HTERT RPE-1 (cell line): Measurements from ENCODE around the gene CTTNBP2NL.
"Not testable (repeated sequence)": the region's sequence is repeated elsewhere in the genome, so short reads cannot be mapped to it uniquely, and the experiment has no call there.

Source experiments
- in situ Hi-C: fragments of 300-500 bp; cut with MboI; formaldehyde crosslinking; loops from 4 replicates; pipeline ENCODE4 v1.14.3; 2020; ENCODE audit warnings: low sequenced_read_pairs

CTTNBP2NL gene

DNA sequence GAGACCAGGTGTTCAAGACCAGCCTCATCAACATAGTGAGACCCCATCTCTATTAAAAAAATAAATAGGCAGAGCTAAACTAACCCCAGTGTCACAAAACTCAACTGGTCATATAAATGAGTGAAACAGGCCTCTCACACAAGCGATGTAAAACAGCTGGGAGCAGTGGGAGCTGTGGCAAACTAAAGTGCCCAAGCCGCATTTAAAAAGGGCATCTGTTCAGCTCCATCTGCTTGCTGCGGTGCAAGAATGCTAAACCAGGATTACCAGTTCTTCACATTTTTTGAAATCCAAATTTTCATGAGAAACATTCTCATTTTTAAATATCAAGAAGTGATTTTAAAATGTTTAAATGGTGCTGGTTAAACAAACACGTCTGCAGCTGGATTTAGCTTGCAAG is 62.7 kb downstream of the CTTNBP2NL start:
- in situ Hi-C loops = no loop called here

DNA sequence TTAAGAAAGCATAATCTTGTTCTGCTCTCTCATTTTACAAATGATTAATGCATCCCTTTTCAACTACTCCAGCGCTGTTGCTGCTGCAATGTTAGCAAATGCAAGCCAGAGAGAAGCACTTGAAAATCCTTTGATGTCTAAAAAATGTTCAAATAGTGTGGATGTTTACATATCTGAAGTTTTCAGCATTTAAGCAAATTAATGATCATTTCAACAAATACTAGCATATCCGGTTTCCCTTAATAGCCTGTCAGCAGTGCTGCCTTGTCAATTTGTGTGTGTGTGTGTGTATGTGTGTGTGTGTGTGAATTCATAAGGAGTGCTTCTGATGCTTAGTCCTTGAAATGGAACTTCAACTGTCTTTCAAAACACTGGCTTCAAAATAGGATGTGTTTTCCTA is 64.6 kb downstream of the CTTNBP2NL start:
- in situ Hi-C loops = no loop called here

DNA sequence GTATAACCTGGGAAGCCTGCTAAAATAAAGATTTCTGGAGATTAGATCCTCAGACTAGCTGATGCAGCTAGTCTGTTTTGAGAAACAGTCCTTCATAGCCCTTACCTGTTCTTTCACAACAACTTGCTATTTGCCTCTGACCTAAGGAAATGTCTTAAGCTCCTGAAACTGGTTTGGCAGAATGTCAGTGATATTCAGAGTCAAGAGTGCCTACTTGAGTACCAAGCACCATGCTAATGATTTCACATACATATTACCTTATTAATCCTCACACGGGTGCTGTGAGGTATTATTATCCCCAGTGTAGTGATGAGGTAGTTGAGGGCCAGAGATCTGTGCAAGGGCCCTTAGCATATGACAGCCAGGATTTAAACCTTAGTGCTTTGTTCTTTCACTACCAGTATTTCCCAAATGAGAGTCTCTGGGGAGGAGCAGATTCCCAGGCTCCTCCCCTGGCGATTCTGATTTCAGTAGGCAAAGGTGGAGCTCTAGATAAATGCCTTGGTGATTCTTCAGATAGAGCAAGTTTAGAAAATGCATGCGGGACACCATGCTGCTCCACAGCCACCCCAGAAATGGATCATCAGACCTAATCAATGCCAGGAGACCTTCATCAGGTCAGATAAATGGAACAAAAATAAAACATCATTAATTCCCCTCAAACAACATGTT is 65.3 kb downstream of the CTTNBP2NL start:
- in situ Hi-C loops = no loop called here

DNA sequence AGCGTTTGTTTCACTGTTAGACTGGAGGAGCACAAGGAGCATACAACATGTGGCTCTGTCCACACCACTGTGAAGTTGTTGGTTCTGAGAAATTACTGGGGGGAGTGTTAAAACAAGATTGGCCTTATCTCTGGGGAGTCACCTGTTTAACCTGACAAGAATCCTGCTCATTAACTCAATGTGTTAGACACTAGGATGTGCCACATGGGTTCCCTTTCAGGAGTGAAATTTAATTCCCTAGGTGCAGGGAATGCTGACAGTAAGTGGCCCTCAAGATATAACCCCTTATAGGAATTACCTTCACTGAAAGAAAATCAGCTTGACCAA is 66.9 kb downstream of the CTTNBP2NL start:
- in situ Hi-C loops = no loop called here

DNA sequence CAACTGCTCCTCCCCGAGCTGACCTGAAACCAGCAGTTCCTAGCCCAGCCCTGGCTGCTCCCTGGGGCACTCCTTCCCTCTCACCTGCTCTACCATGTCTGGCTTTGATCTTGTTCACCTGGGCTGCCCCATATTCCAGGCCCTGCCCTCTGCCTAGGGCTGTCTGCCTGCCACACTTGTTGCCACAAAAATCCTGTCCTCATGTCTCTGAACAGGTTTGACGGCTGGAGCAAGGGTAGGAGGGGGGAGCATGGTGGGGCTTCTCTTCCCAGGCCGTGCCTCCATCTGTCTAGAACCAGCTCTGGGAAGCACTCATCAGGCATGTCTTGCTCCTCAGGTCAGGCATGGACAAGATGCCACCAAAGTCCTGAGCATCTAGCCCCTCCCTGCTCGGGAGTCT is 68.5 kb downstream of the CTTNBP2NL start:
- in situ Hi-C loops = no loop called here

DNA sequence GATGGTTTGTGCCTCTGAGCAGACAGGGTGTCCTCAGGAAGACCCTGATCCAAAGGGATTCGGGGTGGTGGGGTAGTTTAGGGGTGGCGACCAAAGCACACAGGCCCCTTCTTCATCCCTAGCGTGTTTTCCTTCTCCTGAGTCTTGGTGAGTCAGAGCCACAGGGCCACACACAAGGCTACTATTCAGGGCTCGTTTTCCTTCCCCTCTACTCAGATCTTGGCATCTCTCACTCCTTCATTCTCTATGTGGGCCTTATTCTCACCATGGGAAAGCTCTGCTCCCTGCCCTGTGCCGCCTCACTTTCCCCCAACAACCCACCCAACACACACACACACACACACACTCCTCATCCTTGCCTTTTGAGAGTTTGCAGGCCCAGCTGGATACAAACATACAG is 69.1 kb downstream of the CTTNBP2NL start:
- in situ Hi-C loops = no loop called here

DNA sequence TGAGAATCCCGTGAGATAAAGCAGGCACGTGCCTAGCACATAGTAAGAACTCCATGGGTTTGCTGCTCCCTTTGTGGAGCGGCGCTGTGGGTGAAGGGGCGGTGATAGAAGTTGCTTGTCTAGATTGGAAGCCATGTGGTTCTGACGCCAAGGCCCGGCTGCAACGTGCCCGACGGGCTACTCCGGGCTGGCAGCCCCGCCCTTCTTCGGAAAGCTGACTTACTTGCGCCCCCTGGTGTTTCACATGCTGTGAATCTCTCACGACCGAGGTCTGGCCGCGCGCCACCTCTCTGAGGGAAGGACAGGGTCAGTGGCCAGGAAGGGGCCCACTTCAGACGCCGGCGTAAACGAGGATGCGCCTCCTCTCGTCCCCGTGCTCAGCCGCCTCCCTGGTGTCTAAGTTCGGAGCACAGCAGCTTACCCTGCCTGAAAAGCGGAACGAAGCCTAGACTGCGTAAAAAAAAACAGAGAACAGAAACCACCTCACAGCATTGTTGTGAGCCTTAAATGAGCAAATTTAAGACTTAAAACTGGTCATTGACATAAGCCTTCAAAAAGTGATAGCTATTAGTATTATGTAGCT is 70.2 kb downstream of the CTTNBP2NL start:
- in situ Hi-C loops = no loop called here

DNA sequence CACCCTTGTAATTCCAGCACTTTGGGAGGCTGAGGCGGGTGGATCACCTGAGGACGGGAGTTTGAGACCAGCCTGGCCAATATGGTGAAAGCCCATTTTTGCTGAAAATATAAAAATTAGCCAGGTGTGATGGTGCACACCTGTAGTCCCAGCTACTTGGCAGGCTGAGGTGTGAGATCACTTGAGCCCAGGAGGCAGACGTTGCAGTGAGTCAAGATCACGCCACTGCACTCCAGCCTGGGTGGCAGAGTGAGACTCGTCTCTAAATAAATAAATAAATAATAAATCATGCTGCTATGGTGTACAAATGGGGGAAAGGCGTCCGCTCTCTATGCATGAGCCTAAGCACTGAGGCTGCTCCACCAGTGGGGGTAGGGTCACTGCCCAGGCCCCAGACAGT is 74.3 kb downstream of the CTTNBP2NL start:
- in situ Hi-C loops = not testable (repeated sequence)

DNA sequence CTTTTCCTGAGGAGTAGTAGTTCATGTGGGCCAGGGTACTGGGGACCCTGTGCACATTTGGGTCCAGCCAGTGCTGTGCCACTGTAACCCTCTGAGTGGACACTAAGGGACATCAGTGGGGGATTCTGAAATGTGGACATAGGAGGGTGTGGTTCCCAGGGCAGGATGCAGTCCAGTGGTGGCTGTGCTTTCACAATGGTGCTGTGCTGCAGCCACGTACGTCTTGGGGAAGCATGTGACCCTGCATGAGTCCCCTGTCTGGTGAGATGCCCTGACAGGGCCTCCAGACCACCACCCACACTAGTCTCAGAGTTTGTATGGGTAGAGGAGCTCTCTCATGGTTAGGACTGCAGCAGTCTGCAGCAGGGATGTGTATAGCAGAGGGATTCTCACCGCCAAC is 75.0 kb downstream of the CTTNBP2NL start:
- in situ Hi-C loops = no loop called here

DNA sequence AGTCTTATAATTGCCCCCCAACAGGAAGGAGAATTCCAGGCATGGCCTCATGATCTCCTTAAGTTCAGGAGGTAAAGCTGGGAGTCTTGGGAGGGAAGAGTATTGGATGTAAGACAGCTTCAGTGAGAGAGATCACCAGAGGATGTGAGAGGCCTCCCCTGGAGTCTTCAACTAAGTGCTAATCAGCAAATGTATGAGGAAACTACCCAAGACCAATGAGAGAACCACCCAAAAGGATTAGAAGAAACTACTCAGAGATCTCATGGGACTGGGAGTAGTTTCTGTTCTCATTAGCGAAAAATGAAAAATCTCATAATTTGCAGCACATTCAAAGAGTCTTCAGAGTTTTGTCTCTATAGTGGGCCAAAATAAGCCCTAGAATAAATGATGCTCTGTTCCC is 76.1 kb downstream of the CTTNBP2NL start:
- in situ Hi-C loops = no loop called here

DNA sequence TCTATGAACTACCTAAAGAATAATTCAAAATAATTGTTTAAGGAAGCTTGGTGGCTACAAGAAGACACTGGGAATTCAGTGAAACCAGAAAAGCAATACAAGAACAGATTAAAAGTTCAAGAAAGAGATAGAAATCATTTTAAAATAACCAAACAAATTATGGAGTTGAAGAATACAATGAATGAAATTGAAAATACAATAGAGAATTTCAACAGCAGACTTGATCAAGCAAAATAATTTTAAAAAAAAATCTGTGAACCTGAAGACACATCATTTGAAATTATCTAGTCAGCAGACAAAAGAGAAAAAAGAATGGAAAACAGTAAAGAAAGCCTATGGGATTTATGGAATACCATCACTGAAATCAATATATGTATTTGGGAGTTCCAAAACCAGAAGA is 81.5 kb downstream of the CTTNBP2NL start:
- in situ Hi-C loops = no loop called here

DNA sequence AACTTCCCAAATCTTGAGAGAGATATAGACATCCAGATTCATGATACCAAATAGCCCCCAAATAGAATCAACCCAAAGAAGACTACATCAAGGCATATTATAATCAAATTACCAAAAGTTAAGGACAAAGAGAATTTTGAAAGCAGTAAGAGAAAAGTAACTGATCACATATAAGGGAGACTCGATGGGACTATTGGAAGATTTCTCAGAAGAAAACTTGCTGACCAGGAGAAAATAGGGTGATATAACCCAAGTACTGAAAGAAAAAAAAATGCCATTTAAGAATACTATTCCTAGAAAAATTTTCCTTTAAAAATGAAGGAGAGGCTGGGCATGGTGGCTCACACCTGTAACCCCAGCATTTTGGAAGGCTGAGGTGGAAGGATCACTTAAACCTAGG is 82.3 kb downstream of the CTTNBP2NL start:
- in situ Hi-C loops = no loop called here

DNA sequence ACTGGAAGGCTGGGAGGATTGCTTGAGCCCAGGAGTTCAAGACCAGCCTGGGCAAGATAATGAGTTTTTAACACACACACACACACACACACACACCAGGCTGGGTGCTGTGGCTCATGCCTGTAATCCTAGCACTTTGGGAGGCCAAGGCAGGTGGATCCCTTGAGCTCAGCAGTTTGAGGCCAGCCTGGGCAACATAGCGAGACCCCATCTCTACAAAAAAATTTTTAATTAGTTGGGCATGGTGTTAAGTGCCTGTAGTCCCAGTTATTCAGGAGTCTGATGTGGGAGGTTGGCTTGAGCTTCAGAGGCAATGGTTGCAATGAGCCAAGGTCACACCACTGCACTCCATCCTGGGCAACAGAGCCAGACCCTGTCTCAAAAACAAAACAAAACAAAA is 90.0 kb downstream of the CTTNBP2NL start:
- in situ Hi-C loops = not testable (repeated sequence)

DNA sequence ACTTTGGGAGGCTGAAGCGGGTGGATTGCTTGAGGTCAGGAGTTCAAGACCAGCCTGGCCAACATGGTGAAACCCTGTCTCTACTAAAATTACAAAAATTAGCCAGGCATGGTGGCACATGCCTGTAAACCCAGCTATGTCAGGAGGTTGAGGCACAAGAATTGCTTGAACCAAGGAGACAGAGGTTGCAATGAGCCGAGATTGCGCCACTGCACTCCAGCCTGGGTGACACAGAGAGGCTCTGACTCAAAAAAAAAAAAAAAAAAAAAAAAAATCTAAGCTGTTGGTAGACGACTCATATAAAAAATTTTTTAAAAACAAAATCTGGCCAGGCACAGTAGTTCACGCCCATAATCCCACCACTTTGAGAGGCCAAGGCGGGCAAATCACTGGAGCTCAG is 91.7 kb downstream of the CTTNBP2NL start:
- in situ Hi-C loops = not testable (repeated sequence)

DNA sequence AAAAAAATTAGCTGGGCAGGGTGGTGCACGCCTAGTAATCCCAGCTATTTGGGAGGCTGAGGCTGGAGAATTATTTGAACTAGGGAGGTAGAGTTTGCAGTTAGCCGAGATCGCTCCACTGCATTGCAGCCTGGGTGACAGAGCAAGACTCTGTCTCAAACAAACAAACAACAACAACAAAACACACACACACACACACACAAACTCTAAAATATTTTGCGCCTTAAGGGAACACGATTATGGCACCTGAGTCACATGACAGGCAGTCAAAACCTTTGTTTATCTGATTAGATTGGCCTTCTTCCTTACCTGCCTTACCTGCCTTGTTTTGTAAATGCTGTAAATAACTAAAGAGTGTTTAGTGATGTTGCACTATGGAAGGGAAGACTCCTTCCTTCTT is 92.1 kb downstream of the CTTNBP2NL start:
- in situ Hi-C loops = no loop called here

DNA sequence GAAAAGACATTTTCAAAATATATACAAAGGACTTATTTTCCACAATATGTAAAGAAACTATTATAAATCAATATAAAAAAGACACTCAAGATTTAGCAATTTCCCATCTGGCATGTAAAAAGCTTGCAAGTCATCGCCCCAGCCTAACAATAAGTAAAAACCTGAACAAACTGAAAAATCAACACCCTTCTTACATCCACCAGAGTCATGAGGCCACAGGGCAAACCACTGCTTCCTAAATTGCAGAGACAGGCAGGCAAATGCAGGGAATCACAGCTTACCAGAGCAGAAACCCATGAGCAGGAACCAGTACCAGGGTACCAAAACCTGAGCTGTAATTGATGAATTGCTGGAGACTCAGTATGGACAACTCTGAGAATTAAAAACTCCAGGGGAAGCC is 96.1 kb downstream of the CTTNBP2NL start:
- in situ Hi-C loops = no loop called here

DNA sequence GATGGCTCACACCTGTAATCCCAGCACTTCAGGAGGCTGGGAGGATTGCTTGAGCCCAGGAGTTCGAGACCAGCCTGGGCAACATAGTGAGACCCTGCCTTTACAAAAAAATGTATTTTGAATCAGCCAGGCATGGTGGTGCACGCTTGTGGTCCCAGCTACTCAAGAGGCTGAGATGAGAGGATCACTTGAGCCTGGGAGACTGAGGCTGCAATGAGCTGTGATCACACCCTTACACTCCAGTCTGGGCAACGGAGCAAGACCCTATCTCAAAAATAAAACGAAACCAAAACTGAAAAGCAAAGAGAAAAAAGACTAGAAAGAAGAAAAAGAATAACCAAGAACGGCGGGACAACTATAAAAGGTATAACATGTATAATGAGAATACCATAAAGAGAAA is 97.3 kb downstream of the CTTNBP2NL start:
- in situ Hi-C loops = no loop called here

DNA sequence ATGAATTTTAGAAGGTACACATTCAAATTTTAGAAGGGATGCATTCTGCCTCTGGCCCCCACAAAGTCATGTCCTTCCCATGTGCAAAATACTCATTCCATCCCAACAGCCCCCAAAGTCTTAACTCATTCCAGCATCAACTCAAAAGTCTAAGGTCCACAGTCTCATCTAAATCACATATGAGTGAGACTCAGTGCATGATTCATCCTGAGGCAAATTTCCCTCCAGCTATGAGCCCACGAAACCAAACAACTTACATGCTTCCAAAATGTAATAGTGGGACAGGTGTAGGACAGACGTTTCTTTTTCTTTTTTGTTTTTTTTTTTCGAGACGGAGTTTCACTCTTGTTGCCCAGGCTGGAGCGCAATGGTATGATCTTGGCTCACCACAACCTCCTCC is 100.3 kb downstream of the CTTNBP2NL start:
- in situ Hi-C loops = no loop called here

DNA sequence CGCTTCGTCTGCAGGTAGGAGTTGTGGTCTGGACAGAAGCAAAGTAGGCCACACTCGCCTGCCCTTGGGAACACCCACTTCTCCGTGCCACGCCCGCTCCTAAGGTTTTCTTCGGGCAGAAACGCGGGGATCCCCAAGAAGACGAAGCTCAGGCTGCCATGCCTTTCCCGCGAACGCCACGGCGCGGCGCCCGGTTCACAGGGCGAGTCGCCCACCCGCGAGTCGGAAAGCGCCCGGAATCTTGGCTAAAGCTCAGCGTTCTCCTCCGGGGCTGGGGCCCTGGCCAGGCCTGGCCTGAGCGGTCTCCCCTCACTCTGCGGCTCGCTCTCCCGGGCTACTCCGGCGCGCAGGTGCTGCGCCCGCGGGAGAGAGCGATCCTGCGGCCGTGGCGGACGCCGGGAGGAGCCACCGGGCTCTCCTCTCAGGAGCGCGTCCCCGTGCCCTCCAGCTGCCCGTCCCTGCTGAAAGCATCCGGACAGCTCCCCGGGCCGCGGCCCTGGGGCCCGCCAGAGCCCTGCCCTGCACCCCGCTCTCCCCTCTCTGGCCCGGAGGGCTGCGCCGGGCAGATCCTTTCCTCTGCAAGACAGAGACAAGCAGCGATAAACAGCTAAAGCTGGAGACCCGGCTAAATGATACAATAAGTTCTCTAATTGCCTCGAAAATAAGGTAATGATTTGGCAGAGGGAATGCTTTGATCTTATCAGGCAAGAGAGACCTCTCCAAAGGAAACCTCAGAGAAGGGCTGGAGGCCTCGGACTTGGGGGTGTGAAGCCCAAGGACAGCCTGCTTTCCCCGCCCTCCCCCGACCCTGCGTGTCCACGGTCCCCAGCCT is 106.0 kb downstream of the CTTNBP2NL start:
- in situ Hi-C loops = no loop called here

DNA sequence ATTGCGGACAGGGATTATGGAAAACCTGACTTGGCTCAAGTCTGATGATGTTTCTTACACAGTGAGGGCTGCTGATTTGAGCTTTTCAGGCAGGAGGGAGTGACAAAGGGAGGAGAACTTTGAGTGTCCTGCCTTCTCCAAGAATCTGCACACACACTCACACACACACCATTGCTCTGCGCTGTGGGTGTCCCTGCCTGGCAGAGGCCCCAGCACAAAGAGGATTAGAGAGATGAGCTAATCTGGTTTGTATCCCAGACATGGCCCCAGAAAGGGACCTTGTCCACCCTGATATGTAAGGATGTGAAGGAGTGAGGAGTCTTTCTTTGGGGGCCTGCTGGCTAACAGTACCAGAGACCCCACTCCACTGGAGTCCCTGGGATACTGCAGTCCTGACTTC is 106.8 kb downstream of the CTTNBP2NL start:
- in situ Hi-C loops = no loop called here

DNA sequence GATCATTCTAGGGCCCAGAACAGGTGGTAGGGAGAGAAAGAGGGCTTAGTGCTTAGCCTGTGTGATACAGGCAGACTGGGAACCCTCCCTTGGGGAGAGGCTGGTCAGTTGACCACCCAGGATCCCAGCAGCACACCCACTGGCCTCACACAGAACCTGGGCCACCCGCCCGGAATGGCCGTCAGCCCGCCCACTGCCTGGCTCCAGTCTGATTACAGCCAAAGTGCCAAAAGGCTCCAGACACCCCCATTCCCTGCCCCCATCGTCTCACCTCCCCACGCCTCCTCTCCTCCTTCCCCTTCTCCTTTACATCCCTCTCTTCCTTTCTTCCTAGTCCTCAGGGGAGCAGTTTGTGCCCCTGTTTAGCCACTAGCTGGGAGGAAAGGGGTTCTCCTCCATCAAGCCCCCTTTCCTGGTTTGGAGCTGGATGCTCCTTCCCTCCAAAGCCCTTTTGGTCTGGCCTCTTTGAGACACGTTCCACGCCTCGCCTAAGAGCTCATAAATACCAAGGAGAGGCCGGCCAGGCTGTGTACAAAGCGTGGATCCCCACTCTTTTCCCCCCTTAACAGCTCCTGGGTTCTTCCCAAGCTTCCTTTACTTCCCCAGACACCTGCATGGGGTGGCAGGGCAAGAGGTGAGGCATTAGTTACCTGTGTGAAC is 108.1 kb downstream of the CTTNBP2NL start:
- in situ Hi-C loops = no loop called here
